Stimulated activated naive CD4-positive, alpha-beta T cell (primary cell): Measurements from ENCODE around the gene FAM174C.

Source experiments
- DNase-seq, 6 experiments: peaks; one replicate each; lab custom pipeline; 2025; lab: John Stamatoyannopoulos, UW

Gene FAM174C

DNA sequence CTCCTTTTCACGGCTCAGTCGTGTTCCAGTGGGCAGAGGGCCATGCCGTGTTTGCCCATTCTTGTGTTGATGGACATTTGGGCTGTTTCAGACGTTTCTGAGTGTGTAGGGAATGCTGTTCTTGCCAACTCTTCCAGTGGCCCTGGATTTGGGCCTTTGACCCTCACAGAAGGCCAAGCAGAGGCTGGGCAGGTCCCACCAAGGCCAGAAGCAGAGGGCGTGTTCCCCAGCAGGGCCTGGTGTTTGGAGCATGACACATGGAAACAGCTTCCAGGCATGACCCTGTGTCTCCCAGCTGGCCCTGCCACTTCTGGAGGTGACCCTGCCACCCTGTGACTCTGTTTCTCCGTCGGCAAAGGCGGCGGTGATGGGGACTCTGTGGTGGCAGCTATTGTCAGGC, 46.2 kb downstream of the FAM174C start:
- DNase-seq = no peak

- no peak for DNase-seq
Measured at GRCh38 chr19:1322198-1322981, 47.1 kb downstream of the FAM174C start.

GRCh38 chr19:1324249-1324805, 49.0 kb downstream of the FAM174C start:
- DNase-seq = no peak

- peak in 1 of 6 experiments; percentile 12 for DNase-seq
Measured at GRCh38 chr19:1324806-1325567, 49.7 kb downstream of the FAM174C start.

DNA sequence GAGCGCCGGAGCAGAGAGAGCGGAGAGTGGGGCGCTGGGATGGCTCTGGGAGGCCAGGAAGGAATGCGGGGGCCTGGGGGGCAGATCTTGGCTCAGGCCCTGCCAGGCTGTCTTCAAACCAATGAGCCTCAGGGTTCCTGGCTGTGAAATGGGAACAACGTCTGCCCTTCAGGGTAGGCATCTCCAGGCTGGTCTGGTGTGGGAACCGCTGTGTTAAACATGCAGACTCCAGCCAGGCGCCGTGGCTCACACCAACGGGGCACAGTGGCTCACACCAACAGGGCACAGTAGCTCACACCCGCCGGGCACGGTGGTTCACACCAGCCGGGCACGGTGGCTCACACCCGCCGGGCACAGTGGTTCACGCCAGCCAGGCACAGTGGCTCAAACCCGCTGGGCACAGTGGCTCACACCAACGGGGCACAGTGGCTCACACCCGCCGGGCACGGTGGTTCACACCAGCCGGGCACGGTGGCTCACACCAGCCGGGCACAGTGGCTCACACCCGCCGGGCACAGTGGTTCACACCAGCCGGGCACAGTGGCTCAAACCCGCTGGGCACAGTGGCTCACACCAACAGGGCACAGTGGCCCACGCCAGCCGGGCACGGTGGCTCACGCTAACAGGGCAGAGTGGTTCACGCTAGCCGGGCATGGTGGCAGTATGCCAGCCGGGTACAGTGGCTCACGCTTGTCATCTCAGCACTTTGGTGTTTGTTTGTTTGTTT, 50.4 kb downstream of the FAM174C start:
- DNase-seq = no peak

DNA sequence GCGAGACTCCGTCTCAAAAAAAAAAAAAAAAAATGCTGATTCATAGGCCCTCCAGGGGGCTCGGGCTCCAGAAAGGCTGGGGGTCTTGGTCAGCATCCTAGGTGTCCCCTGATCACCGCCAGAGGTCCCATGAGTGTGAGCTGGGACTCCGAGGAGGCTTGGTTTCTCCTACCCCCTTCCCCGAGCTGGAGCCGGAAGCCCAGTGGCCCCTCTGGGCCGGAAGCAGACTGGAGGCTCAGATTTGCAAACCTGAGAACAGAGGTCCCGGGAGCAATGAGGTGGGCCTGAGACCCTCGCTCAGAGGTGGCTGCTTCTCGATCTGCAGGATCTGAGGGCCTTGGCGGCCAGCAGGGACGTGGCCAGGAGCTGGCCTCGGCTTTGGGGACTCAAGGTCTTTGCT, 51.8 kb downstream of the FAM174C start:
- no peak for DNase-seq
